ENCODE data around the gene BCAP31.
"Not testable (repeated sequence)": the region's sequence is repeated elsewhere in the genome, so short reads cannot be mapped to it uniquely, and the experiment has no call there.

BCAP31 gene

GRCh38 chrX:153766871-153767673 is 42.9 kb upstream of the BCAP31 start:
- in situ Hi-C loops (cut with HindIII; ENCODE audit: low pct_unique_long_range_greater_than_20kb, low sequenced_read_pairs), result no loop called here
- DNase-seq (ENCODE audit: low read depth in 1 of 2, low spot score in 1 of 2), result no peak
- no peak for TF ChIP-seq JUND (IDR thresholded peaks at IDR 0.05; ENCODE audit: low read depth)

GRCh38 chrX:153766098-153766817 is 42.1 kb upstream of the BCAP31 start:
- TF ChIP-seq JUND (IDR thresholded peaks at IDR 0.05; ENCODE audit: low read depth), result no peak
- DNase-seq (ENCODE audit: low read depth in 1 of 2, low spot score in 1 of 2), result no peak
- in situ Hi-C loops (cut with HindIII; ENCODE audit: low pct_unique_long_range_greater_than_20kb, low sequenced_read_pairs), result no loop called here

- in situ Hi-C loops (cut with HindIII; ENCODE audit: low pct_unique_long_range_greater_than_20kb, low sequenced_read_pairs), result no loop called here
- DNase-seq (ENCODE audit: low read depth in 1 of 2, low spot score in 1 of 2), result no peak
- no peak for TF ChIP-seq JUND (IDR thresholded peaks at IDR 0.05; ENCODE audit: low read depth)
Measured at GRCh38 chrX:153765138-153766079, 41.2 kb upstream of the BCAP31 start.

GRCh38 chrX:153764786-153765137 is 40.6 kb upstream of the BCAP31 start:
- TF ChIP-seq JUND (IDR thresholded peaks at IDR 0.05; ENCODE audit: low read depth), result no peak
- in situ Hi-C loops (cut with HindIII; ENCODE audit: low pct_unique_long_range_greater_than_20kb, low sequenced_read_pairs), result no loop called here
- DNase-seq (ENCODE audit: low read depth in 1 of 2, low spot score in 1 of 2), result no peak

GRCh38 chrX:153763989-153764755 is 40.0 kb upstream of the BCAP31 start, which contains the start of gene PLXNB3:
Gene PLXNB3 (plus strand): TSS chrX:153764249. CDS start chrX:153765536, 1,287 bp downstream.
- DNase-seq (ENCODE audit: low read depth in 1 of 2, low spot score in 1 of 2), result peak; percentile 72 to 85
- in situ Hi-C loops (cut with HindIII; ENCODE audit: low pct_unique_long_range_greater_than_20kb, low sequenced_read_pairs), result no loop called here
- TF ChIP-seq JUND (IDR thresholded peaks at IDR 0.05; ENCODE audit: low read depth), result no peak

- in situ Hi-C loops (cut with HindIII; ENCODE audit: low pct_unique_long_range_greater_than_20kb, low sequenced_read_pairs), result no loop called here
- no peak for DNase-seq (ENCODE audit: low read depth in 1 of 2, low spot score in 1 of 2)
- TF ChIP-seq JUND (IDR thresholded peaks at IDR 0.05; ENCODE audit: low read depth), result no peak
Measured at GRCh38 chrX:153763298-153763932, 39.2 kb upstream of the BCAP31 start.

- TF ChIP-seq JUND (IDR thresholded peaks at IDR 0.05; ENCODE audit: low read depth), result no peak
- DNase-seq (ENCODE audit: low read depth in 1 of 2, low spot score in 1 of 2), result no peak
- in situ Hi-C loops (cut with HindIII; ENCODE audit: low pct_unique_long_range_greater_than_20kb, low sequenced_read_pairs), result no loop called here
Measured at GRCh38 chrX:153762626-153763173, 38.5 kb upstream of the BCAP31 start.

- no peak for DNase-seq (ENCODE audit: low read depth in 1 of 2, low spot score in 1 of 2)
- in situ Hi-C loops (cut with HindIII; ENCODE audit: low pct_unique_long_range_greater_than_20kb, low sequenced_read_pairs), result no loop called here
- TF ChIP-seq JUND (IDR thresholded peaks at IDR 0.05; ENCODE audit: low read depth), result no peak
Measured at GRCh38 chrX:153761863-153762262, 37.7 kb upstream of the BCAP31 start.

GRCh38 chrX:153755136-153755535 is 30.9 kb upstream of the BCAP31 start:
- no peak for TF ChIP-seq JUND (IDR thresholded peaks at IDR 0.05; ENCODE audit: low read depth)
- in situ Hi-C loops (cut with HindIII; ENCODE audit: low pct_unique_long_range_greater_than_20kb, low sequenced_read_pairs), result no loop called here
- no peak for DNase-seq (ENCODE audit: low read depth in 1 of 2, low spot score in 1 of 2)

- TF ChIP-seq JUND (IDR thresholded peaks at IDR 0.05; ENCODE audit: low read depth), result no peak
- DNase-seq (ENCODE audit: low read depth in 1 of 2, low spot score in 1 of 2), result no peak
- in situ Hi-C loops (cut with HindIII; ENCODE audit: low pct_unique_long_range_greater_than_20kb, low sequenced_read_pairs), result no loop called here
Measured at GRCh38 chrX:153750127-153750774, 26.1 kb upstream of the BCAP31 start.

GRCh38 chrX:153749017-153749416 is 24.8 kb upstream of the BCAP31 start:
- DNase-seq (ENCODE audit: low read depth in 1 of 2, low spot score in 1 of 2); in situ Hi-C loops (cut with HindIII; ENCODE audit: low pct_unique_long_range_greater_than_20kb, low sequenced_read_pairs): not testable (repeated sequence)

GRCh38 chrX:153746991-153747390 is 22.8 kb upstream of the BCAP31 start:
- in situ Hi-C loops (cut with HindIII; ENCODE audit: low pct_unique_long_range_greater_than_20kb, low sequenced_read_pairs); DNase-seq (ENCODE audit: low read depth in 1 of 2, low spot score in 1 of 2): not testable (repeated sequence)
